ENCODE results near the gene DRC7. TPM values are rescaled to one million over a fixed set of nuclear protein-coding genes. Genes with fewer than 3 reads are reported as not detected.
"Not testable (repeated sequence)": the region's sequence is repeated elsewhere in the genome, so short reads cannot be mapped to it uniquely, and the experiment has no call there.

The DRC7 gene
- total RNA-seq, 1 donor from 2014 or later = under 0.01 TPM

DNA sequence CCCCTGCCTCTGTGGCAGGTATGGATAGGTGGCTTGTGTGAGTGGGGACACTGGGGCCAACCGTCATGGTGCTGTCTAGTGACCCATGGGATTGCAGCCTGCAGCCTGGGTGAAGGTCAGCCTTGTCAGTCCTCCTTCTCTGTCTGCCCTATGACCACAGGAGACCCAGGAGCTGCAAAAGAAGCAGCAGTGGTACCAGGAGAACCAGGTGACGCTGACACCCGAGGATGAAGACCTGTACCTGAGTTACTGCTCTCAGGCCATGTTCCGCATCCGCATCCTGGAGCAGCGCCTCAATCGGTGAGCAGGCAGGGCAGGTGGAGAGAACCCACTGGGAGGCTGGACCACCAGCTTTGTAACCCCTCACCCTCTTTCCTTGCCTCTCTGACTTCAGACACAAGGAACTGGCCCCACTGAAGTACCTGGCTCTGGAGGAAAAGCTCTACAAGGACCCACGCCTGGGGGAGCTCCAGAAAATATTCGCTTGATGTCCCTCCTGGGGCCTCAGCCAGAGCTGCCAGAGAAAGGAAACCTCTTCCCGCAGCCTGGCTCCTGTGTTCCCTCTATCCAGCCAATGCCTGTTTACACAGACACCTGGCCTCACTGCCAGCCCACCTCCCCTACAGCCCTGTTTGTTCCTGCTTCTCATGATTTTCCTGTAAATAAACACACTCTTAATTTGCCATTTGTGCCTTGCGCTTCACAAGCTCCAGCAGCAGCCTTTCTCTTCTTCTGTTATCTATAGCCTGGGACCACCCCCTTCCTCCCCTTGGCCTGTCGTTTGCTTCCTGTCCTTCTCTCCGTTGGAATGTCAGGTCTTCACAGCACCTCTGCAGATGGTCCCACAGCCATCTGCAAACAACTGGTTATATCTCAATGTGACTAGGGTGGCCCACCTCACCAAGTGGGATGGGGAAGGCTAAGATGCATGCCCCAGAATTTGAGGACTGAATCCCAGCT is 36.4 kb downstream of the DRC7 start:
- FAIRE-seq = no peak
- peak in 1 of 2 donors; percentile 7 for DNase-seq (ENCODE audit: low spot score in 2 of 2)

DNA sequence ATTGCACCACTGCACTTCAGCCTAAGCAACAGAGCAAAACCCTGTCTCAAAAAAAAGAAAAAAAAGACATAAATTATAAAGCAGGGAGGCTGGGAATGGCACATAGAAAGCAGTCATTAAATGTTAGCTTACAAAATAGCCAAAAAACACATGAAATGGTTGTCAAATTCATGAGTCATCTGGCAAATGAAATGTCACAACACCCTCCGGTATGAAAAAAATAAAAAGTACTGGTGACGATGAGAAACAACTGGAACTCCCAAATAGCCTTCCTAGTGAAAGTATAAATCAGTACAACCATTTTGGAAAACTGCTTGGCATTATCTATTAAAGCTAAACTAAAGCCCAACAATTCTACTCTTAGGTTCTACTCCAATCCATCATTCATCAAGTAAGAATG is 37.4 kb downstream of the DRC7 start:
- no peak for DNase-seq (ENCODE audit: low spot score in 2 of 2)
- no peak for FAIRE-seq

DNA sequence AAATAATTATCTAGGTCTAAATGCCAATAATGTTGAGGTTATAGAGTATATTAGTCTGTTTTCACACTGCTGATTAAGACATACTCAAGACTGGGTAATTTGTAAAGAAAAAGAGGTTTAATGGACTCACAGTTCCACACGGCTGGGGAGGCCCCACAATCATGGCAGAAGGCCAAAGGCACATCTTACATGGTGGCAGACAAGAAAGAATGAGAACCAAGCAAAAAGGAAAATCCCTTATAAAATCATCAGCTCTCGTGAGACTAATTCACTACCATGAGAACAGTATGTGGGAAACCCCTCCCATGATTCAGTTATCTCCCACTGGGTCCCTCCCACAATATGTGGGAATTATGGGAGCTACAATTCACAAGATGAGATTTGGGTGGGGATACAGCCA is 38.1 kb downstream of the DRC7 start:
- FAIRE-seq (no peak), DNase-seq (ENCODE audit: low spot score in 2 of 2) (no peak)

DNA sequence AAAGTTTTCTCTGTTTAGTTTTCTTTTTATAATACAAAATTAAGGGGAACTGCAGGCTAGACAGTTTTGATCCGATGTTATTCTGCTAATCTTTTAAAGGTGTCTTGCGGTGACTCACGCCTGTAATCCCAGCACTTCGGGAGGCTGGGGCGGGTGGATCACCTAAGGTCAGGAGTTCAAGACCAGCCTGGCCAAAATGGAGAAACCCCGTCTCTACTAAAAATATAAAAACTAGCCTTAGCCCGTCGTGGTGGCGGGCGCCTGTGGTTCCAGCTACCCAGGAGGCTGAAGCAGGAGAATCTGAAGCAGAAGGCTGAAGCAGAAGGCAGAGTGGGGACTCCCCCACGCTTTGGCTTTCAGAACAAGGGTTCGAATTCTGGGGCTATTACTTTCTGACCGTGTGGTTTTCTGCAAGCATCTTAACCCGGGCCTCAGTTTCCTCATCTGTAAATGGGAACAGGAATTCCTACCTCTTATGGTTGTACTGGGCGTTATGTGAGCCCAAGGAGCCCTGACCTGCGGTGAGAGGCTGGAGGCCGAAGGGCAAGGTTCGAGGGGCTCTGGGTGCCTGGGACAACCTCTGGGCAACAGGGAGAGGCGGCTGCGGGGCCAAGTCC is 39.8 kb downstream of the DRC7 start:
- no peak for FAIRE-seq
- no peak for DNase-seq (ENCODE audit: low spot score in 2 of 2)

DNA sequence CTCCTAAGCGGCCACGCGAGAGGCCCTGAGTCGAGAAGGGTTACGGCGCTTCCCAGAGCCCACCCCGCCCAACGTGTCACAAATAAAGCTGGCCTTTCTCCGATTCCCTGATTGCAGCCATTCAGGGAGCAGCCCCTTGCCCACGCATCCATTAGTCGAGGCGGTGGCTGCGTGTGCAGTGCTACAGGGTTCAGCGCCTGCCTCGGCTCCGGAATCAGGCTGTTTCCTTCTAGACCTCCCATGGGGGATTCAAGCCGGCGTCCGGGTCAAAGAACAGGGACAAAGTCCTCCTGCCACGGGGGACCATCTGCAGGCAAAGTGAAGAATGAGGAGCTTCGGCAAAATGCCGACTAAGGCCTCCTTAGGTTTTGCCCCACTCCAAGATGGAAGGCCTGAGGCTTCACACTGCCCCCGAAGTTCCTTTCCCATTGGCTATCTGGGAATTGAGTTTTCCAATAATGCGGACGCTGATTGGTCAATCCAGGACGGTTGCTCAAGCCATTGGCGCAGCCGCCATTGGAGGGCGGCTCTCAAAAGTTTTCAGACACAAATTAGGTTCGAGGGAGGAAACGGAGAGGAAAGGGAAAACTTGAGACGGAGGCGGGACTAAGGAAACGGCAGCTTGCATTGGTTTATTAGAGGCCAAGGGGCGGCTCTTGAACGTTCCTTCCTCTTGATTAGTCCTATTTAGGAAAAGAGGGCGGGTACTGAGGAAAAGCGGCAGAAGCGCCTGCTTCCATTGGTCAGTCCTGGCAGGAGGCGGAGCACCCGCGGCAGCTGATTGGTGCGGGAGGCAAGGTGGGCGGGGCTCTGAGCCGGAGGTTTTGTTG is 40.5 kb downstream of the DRC7 start:
- DNase-seq (ENCODE audit: low spot score in 2 of 2) (peak; percentile 95 to 96), FAIRE-seq (peak; percentile 100)

DNA sequence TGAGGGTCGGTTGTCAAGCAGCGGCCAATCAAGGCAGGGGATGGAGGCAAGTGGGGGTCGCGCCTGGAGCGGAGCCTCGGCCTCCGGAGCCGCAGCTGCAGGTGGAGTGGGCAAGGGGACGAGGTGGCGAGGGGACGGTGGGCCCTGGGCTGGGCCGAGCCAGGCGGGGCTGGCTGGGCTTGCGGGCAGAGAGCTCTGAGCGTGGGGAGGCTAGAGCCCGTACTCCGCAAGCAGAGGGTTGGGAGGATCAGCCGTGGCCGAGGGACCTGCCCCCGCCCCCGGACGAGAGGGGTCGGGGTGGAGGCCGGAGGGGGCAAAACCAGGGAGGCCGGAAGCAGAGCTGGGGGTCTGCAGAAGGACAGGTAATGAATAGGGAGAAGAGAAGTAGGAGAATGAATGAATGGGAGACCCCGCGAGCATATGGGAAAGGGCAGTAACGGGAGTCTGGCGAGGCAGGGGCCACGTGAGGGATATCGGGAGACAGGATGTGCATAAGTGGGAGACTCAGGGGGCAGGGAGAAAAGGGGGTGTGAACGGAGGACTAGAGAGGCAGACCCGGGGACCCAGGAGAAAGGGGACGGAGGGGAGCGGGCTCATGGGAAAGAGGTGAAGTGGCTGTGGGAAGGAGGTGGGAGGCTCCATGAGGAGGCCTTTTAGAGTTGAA is 41.3 kb downstream of the DRC7 start, which contains the start of gene KATNB1:
Gene KATNB1, plus strand, starts transcription at position 16 of the 664 bp plus-strand sequence. CDS start 1,474 bp downstream, outside the sequence.
- FAIRE-seq (no peak), DNase-seq (ENCODE audit: low spot score in 2 of 2) (no peak)

DNA sequence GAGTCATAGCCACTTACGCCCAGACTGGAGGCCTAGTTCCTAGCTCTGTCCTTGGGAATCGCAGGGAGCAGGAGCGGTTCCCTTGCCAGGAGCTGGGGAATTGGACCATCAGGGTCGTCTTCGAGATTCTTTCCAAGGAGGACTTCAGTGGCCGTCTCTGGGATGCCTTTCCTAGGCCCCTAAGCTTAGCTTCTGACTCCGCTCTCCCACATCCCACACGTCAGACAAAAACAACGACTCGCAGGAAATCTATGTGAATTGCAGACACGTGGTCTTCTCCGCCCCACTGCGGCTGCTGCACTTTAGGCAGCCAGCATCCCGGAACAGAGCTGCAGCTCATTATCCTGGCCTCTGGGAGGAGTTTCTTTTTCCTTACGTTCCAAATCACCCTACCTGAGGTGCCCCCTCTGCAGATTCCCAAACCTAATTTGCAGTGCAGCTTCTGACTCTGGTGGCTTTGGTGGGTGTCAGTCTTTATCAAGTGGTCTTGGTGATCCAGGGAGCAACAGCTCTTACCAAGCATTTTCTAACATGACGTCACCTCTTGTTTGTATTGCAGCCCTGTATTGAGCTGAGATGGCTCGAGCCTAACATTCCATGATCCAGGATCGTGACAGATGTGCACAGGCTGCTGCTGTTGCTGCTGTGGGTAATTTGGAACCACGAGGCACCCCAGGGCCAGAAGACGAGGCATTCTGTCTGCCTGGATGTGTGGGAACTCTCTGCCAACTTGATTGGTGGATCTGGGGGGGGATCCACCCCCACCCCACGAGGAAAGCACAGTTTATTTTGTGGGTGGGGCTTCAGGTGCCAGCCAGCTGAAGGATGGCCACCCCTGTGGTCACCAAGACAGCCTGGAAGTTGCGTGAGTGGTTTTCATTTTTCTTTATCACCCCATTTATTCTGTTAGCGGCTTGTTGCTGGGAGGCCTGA is 42.1 kb downstream of the DRC7 start:
- DNase-seq (ENCODE audit: low spot score in 2 of 2) = no peak

DNA sequence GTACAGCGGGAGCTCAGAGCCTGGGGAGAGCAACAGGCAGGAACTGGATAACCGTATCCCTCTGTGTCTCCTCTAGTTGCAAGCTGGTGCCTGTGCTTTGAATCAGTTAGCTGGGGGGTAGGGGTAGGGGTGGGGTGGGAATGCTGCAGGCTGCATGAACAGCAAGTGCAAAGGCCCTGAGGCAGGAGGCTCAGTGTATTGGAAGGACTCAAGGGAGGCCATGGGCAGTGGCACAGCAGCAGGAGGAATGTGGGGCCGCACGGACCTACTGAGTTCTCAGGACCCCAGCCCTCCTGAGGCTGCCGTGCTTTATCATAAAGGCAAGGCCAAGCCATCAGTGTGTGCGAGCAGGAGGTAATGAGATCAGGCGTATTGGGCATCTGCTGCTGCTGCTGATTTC is 44.2 kb downstream of the DRC7 start:
- FAIRE-seq = no peak
- no peak for DNase-seq (ENCODE audit: low spot score in 2 of 2)

More for the DNA sequence above, 42.1 kb downstream of the DRC7 start:
- FAIRE-seq = no peak

DNA sequence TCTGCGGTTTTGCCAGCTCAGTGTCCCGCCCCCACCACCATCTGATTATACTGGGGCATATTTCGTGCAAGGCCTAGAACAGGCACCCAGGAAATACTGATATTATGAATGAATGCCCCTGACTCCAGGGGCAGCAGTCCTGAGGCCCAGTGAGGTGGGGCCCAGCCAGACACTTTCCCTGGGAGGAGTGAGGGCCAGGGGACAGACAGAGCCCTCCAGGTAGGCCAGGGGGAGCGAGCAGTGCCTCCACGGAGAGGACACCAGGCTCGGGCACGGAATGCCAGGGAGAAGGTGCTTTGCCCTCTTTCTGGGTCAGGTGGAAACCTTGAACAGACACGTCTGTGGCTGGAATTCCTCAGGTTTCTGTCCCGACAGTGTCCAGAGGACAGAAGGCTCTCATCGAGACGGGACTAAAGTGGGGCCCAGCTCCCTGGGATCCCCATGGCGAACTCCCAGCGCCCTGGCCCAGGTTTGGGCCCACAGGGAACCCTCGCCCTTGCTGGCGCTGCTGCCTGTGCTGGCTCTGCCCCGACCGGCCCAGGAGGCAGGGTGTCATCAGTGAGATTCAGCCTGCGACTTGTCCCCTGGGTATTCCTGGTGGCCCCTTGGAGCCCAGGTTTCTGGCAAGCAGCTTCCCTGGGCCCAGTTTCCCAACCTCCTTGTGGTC is 45.3 kb downstream of the DRC7 start:
- FAIRE-seq = no peak

DNA sequence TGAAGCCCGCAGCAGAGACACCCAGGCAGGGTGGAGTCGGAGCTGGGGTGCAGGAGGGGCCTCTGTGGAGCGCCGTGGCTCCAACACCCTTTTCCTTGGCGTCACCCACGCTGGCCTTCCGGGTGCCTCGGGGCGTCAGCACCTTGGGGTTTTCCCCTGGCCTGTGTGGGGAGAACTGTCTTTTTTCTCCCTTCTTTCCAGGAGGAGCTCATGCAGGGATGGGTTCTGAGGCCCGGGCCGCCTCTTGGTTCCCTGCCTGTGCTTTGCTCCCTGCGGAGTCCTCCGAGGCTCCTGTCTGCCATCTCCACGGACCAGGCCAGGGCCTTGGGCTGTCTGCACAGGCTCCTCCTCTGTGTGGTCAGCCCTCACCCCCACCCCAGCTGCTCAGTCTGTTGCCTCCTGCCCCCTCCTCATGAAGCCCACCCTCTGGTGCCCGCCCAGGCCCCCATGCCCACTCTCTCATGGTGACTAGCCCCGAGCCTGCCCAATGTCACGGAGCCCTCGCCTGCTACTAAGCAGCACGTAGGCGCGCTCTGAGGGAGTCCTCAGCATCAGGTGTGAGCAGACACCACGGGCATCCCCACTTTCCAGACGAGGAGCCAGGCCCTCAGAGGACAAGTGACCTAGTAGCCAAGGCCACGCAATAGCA is 45.9 kb downstream of the DRC7 start:
- DNase-seq (ENCODE audit: low spot score in 2 of 2) (no peak), FAIRE-seq (no peak)

More for the DNA sequence above, 45.3 kb downstream of the DRC7 start:
- no peak for DNase-seq (ENCODE audit: low spot score in 2 of 2)

DNA sequence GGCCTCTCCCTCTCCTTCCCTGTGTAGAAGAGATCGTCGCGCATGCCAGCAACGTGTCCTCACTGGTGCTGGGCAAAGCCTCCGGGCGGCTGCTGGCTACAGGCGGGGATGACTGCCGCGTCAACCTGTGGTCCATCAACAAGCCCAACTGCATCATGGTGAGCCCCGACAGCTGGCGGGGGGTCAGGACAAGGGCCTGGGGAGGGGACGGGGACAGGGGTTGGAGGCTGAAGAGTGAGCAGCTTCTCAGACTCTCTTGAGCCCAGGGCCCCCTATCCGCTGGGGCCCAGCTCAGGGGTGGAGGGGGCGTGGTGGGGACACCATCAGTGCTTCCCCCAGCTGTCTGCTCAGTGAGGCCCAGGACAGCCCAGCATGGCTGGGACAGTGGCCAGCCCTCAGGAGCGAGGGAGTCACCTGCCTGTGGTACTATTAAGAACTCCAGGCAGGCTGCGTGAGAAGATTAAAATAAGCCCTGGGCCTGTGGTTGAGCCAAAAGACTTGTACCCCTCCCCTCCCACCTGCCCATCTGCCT is 47.1 kb downstream of the DRC7 start:
- DNase-seq (ENCODE audit: low spot score in 2 of 2) = no peak
- FAIRE-seq = no peak

DNA sequence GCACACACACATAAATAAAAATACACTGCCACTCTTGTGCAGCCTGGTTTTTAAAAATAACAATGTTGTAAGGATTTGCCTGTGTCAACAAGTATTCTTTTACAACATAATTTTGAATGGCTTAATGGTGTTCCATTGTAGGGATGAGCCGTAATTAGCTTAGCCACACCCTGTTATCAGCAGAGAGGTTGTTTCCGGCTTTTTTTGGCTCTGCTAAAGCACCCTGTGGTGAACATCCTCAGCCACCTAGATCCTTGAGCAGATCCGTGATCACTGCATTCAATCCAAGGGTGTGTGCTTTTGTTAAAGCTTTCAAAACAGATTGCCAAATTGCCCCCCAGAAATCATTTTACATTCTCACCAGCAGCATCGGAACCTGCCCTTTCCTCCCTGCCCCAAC is 47.9 kb downstream of the DRC7 start:
- FAIRE-seq (no peak), DNase-seq (ENCODE audit: low spot score in 2 of 2) (no peak)

DNA sequence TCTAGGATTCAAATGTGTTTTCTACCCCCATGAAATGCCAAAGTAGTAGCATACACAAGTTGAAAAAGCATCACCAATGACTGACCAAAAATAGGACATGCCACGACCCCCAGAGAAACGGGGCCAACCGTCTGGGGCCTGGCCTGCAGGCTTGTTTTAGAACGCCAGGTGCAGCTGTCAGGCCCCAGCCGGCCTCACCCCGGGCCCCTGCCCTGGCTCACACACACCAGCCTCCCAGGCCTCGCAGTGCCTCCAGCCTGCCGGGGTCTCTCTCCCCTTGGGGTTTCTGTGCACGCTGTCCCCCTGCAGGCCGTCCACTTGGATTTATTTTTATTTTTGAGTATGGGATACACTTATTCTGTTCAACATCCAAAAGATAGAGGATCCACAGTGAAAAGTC is 48.9 kb downstream of the DRC7 start:
- FAIRE-seq (no peak), DNase-seq (ENCODE audit: low spot score in 2 of 2) (no peak)

DNA sequence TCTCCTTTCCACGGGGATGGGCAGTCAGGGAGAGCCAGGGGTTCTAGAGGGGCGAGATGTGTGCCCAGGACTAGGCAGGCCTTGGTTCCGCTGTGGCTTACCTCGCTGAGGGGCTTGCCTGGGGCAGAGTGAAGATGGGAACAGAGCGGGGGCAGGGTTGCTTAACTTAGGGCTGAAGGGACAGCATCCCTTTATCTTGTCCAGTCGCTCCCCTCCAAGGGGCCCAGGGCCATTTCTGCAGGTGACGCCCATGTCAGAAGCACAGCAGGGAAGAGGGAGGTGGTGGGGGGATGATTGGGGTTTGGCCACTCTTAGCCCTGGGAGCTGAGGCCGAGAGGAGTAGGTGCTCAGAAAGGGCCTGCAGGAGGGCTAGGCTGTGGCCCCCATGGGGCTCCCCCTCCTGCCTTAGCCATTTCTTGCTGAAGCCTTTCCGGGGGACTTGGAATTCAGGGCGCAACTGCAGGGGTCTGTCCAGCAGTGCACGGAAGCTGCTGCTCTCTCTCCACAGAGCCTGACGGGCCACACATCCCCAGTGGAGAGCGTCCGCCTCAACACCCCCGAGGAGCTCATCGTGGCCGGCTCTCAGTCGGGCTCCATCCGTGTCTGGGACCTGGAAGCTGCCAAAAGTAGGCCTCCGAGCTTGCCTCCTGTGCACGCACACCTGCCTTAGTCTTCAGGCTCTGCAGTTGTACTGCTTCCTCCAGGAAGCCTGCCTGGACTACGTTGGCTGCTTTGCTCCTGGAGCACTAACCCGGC is 49.5 kb downstream of the DRC7 start:
- FAIRE-seq = no peak

DNA sequence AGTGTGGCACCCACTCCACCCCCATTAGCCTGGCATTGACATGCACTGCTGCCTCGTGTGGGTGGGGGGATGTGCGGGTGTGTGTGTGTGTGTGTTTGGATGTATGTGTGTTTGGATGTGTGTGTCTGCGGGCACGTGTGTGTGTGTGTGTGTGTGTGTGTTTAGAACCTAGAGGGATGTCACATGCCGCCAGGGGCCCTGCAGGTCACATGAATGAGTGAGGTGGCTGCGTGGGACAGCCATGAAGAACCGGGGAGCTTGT is 50.0 kb downstream of the DRC7 start:
- no peak for FAIRE-seq
- no peak for DNase-seq (ENCODE audit: low spot score in 2 of 2)

More for the DNA sequence above, 49.5 kb downstream of the DRC7 start:
- no peak for DNase-seq (ENCODE audit: low spot score in 2 of 2)

DNA sequence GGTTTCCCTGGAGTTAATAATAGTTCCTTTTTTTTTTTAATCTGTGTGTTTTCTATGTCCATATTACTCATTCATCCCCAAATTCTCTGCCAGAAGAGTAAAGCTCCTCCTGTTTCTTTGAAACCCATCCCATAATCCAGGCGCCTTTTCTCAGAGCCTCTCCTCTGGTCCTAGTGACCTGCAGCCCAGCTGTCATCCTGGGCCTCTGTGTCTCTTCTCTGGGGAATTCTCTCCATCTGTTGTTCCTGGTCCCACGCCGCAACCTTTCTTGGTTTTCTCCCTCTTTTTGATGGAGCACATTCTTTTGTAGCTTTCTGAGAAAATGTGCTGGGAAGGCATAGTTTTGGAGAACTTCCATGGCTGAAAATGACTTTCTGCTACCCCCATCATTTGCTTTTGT is 51.2 kb downstream of the DRC7 start:
- FAIRE-seq = no peak
- DNase-seq (ENCODE audit: low spot score in 2 of 2) = no peak

DNA sequence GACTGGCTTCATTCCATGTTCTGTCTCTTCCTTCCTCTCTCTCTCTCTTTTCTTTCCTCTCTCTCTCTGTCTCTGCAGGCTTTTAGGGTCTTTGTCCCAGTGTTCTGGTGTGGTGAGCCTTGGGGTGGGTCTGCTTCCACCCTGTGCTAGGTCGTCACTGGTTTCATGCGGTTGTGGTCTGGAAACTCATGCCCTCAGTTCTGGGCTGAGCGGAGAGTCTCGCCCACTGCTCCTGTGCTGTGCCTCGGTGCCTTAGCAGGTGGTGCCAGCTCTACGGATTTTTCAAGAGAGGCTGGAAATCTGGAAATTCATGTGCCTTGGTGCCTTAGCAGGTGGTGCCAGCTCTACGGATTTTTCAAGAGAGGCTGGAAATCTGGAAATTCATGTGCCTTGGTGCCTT is 51.7 kb downstream of the DRC7 start:
- not testable (repeated sequence) for FAIRE-seq; DNase-seq (ENCODE audit: low spot score in 2 of 2)

All from frontal cortex (tissue), 4 donors.